ENCODE results near the gene SRGAP3. TPM values are rescaled to one million over a fixed set of nuclear protein-coding genes. Genes with fewer than 3 reads are reported as not detected.

The SRGAP3 gene
- total RNA-seq, 4 donors from 2014 or later: 6.7 to 24.8 (median 19.7) TPM

- Histone ChIP-seq H3K4me3 (no peak overlapping the region), H3K9me3 (no peaks in the 10 kb centered on the region), H3K4me1 (no peaks in the 10 kb centered on the region), H3K36me3 (no peaks in the 10 kb centered on the region), H3K27me3 (no peaks in the 10 kb centered on the region), H3K27ac (no peak overlapping the region)
- no peak for DNase-seq
- TF ChIP-seq POLR2A (IDR thresholded peaks at IDR 0.05) (no peak), CTCF (IDR thresholded peaks at IDR 0.05) (no peak)
Measured at GRCh38 chr3:9059489-9060400, 189.7 kb downstream of the SRGAP3 start.

- no peaks in the 10 kb centered on the region for H3K27me3 ChIP-seq
- TF ChIP-seq CTCF (IDR thresholded peaks at IDR 0.05) (no peak), POLR2A (IDR thresholded peaks at IDR 0.05) (no peak)
- H3K9me3 ChIP-seq: no peaks in the 10 kb centered on the region
- H3K4me3 ChIP-seq: no peak overlapping the region
- no peak overlapping the region for H3K27ac ChIP-seq
- H3K36me3 ChIP-seq: no peaks in the 10 kb centered on the region
- DNase-seq: no peak
- no peaks in the 10 kb centered on the region for H3K4me1 ChIP-seq
Measured at GRCh38 chr3:9056581-9056980, 192.9 kb downstream of the SRGAP3 start.

- no peaks in the 10 kb centered on the region for H3K27me3 ChIP-seq
- no peaks in the 10 kb centered on the region for H3K4me1 ChIP-seq
- H3K27ac ChIP-seq: no peak overlapping the region
- DNase-seq: no peak
- H3K4me3 ChIP-seq: no peak overlapping the region
- no peaks in the 10 kb centered on the region for H3K36me3 ChIP-seq
- no peak for TF ChIP-seq POLR2A (IDR thresholded peaks at IDR 0.05)
- no peak for TF ChIP-seq CTCF (IDR thresholded peaks at IDR 0.05)
- no peaks in the 10 kb centered on the region for H3K9me3 ChIP-seq
Measured at GRCh38 chr3:9047452-9048346, 201.7 kb downstream of the SRGAP3 start.

- no peak overlapping the region for H3K27ac ChIP-seq
- no peak overlapping the region for H3K4me3 ChIP-seq
- DNase-seq: no peak
- H3K36me3 ChIP-seq: no peaks in the 10 kb centered on the region
- no peaks in the 10 kb centered on the region for H3K9me3 ChIP-seq
- no peaks in the 10 kb centered on the region for H3K27me3 ChIP-seq
- H3K4me1 ChIP-seq: no peaks in the 10 kb centered on the region
- TF ChIP-seq CTCF (IDR thresholded peaks at IDR 0.05) (no peak), POLR2A (IDR thresholded peaks at IDR 0.05) (no peak)
Measured at GRCh38 chr3:9045371-9045770, 204.1 kb downstream of the SRGAP3 start.

GRCh38 chr3:9043063-9043462 is 206.4 kb downstream of the SRGAP3 start:
- no peaks in the 10 kb centered on the region for H3K4me1 ChIP-seq
- no peak overlapping the region for H3K4me3 ChIP-seq
- no peaks in the 10 kb centered on the region for H3K9me3 ChIP-seq
- TF ChIP-seq POLR2A (IDR thresholded peaks at IDR 0.05): no peak
- no peak for TF ChIP-seq CTCF (IDR thresholded peaks at IDR 0.05)
- H3K36me3 ChIP-seq: no peaks in the 10 kb centered on the region
- DNase-seq: no peak
- no peak overlapping the region for H3K27ac ChIP-seq
- H3K27me3 ChIP-seq: no peaks in the 10 kb centered on the region
